GOT3 (cell line): Measurements from ENCODE around the gene FLVCR2.

Source experiments
- DNase-seq: peaks from one replicate; lab custom pipeline; 2025; ENCODE audit warnings: mixed read lengths; lab: John Stamatoyannopoulos, UW

The FLVCR2 gene

DNA sequence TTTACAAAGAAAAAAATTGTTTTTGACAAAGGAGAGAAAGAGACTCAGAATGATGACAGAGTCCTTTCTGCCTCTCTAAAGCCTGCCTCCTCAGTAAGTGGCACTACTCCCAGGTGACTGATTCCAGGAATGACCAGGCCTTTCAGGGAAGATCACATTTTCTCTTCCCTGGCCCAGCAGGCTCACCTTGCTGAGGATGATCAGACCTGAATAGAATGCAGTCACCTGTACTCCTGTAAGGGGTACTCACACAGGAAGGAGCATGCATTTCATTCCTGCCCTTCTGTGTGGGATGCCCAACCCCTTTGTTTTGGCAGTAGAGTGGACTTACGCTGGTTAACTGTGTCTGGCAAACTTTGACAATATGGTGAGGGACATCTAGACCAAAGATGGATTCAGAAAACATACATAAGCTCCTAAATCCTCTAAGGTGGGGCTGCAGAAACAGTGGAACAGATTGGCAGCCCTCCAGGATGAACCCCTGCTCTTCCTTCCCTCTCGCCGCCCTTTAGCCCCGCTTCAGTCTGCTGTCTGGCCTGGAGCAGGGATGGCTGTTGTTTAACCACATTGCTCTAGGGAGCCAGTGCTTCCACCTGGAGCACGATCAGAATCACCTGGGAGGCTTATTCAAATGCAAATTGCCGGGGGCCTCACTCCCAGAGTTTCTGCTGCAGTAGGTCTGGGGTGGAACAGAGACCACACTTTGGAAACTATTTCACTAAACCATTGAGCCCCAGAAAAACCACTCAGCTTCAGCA lies 52.5 kb downstream of the FLVCR2 start:
- no peak for DNase-seq

DNA sequence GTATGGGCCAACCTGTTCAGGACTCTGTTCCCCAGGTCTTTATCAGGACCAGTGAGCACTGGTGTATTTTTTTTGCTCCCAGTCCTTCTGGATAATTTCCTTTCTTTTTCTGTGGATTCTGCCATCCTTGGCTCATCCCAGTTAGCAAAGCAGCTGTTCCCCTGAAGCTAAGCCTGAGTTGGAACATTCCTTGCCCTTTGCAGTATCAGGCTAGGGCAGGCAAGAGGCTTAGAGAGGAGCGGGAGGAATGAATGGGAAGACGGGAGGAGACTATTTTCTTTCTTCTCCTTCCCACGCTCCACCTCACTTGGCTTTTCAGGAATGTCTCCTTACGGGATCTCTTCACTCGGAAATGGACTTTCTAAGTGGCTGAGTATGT lies 53.0 kb downstream of the FLVCR2 start:
- DNase-seq, result no peak

- DNase-seq, result no peak
Measured at GRCh38 chr14:75634848-75635247, 56.4 kb downstream of the FLVCR2 start.

- no peak for DNase-seq
Measured at GRCh38 chr14:75636100-75636692, 57.8 kb downstream of the FLVCR2 start.

DNA sequence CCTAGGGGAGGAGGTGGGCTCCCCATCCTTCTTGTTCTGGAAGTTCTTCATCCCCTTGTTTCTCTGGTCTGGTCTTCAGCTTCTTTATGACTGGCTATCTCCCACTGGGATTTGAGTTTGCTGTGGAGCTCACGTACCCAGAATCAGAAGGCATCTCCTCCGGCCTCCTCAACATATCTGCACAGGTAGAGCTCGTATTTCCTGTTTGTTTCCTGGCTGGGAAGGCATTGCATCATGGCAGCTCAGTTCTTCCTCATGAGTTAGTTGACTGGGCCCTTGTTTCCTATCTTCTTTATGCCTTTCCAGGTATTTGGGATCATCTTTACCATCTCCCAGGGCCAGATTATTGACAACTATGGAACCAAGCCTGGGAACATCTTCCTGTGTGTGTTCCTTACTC lies 62.5 kb downstream of the FLVCR2 start:
- DNase-seq, result no peak

DNA sequence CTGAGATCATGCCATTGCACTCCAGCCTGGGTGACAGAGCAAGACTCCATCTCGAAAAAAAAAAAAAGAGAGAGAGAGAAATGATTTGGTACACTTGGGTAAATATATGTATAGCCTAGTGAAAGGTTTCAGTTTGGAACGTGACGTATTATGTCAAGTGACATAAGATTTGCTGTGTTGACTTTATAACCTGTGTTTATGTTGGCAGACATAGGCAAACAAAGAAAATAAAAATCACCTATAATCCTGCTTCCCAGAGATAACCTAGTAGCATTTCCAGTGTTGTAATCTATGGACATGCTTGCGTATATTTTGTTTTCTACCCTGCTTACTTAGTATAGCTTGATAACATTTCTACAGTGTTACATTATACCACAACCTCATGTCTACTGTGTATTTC lies 65.6 kb downstream of the FLVCR2 start:
- DNase-seq, result no peak

GRCh38 chr14:75645056-75645455 lies 66.6 kb downstream of the FLVCR2 start:
- no peak for DNase-seq

DNA sequence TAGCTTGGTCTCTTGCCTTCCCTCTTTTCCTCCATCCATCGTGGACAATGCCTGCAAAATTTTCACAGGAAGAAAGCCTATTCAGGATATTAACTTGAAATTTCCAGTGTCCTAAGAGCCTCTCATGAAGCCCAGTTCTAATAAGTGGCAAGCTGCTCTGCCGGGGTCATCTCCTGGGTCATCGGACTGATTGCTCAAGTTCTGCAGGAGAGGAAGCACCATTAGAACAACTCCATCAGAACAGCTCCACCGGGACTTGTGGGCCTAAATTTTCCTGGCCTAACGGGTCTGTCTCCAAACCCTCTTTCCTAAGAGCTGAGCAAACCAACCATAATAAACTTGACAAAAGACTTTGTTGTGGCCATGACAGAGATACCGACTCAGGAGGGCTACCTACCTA lies 68.3 kb downstream of the FLVCR2 start:
- DNase-seq, result no peak

DNA sequence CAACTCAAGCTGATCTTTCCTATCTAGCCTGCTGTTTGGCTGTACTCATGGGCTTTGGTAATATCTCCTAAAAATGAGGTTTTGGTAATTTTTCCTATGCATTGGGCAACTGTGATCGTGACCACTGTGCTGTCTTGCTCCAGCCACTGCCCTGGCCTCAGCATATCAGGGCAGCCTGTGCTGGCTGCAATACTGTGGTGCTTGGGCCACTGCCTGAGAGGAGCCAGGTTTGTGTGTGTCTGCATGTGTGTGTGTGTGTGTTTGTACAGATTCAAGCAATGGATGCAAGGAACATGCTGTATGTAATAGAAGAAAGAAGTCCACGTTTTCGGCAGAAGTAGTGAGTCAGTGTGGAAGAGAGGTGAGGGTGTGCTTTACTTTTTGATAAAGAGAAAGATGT lies 69.2 kb downstream of the FLVCR2 start:
- DNase-seq, result no peak

DNA sequence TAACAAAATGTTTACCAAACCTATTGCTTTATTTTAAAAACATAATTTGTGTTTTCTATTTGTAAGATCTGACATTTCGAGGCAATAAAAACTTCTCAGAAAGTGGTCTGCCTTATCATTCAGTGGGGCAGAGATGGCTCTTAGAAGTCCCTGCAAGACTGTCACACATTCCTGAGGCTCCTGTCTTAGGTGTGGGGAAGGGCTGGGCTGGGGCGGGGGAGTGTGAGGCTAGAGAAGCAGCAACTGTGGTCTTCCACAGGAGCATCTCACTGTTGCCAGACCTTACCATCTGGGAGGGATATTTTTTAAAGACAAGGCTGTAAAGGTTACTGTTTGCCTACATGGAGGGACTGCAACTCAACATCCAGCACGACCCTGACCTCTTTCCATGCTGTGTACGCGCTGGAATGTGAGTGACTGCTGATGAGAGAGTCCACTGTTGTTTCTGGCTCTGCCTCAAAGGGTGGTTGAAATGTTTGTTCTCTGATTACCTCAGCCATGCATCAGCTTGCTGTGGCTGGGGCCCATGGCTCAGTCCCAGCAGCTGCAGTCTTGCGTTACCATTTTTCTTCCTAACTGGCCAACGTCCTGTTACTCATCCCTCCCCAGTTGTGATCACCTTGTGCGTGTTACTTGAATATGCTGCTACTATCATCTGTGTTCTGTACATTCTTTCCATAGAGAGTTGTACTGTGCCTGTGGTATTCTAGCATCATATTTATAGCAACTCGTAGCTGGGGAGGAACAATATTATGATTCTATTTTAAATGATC lies 69.8 kb downstream of the FLVCR2 start:
- DNase-seq, result peak; percentile 6

GRCh38 chr14:75649337-75649736 lies 70.9 kb downstream of the FLVCR2 start:
- no peak for DNase-seq

GRCh38 chr14:75649773-75650172 lies 71.4 kb downstream of the FLVCR2 start:
- no peak for DNase-seq

DNA sequence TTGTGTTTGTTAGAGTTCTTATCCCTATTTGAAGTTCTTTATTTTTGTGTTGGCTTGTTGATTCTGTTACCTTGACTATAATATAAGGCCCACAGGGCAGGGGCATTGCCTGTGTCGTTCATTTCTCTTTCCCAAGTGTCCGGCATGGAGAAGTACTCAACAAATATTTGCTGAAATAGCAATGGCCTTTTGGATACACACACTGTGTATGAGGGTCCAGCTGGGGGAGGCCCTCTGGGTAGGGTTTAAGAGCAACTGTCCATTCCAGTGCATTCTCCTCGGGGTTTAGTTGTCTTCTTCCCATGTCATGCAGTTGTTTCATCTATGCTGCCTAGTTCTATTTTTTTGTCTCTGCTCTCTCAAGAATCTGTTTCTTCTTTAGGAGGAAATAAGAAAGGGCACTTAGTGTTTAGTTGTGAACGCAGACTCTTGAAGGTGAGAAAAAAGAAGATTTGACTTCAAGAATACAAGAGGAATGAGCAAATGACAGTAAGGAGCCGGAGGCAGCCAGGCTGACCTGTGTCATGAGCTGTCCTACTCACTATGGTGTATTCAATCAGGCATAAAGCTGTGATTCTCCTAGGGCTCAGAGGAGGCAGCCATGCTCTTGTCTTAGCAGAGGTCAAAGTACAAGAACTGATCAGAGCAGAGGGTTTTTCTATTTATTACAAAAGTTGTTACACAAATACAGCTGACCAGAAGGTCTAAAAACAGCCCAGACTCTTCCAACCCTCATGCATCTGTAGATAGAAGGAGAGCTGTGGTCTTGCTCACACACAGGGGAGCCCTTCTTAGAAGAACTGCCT lies 72.0 kb downstream of the FLVCR2 start:
- DNase-seq, result no peak

- no peak for DNase-seq
Measured at GRCh38 chr14:75653563-75653962, 75.1 kb downstream of the FLVCR2 start.

DNA sequence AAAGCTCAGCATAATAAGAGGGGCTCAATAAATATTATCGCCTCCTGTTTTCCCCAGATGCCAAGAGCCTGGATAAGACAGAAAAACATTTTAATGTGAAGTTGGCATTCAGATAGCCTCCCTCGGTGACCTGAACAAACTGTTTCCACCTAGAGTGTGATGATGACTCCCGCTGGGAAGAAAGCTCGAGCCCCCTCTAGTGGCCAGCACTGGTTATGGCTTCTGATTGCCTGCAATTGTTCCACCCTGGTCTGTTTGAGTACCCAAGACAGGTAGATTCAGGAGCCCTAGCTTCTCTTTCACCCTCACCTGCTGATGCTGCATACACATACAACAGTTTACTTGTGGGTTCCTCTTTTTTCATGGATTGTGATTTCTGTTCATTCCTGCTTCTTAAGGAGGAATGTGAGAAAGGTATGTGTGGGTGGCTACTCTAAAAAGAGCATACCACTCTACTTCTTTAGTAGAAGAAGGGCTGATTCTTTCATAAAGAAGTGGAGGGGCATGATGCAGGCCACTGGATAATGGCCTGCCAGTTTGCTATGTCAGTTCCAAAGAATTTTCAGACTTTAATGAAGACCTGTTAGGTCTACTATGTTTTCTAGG lies 75.8 kb downstream of the FLVCR2 start:
- DNase-seq, result peak; percentile 21

GRCh38 chr14:75655235-75655634 lies 76.8 kb downstream of the FLVCR2 start:
- DNase-seq, result no peak

DNA sequence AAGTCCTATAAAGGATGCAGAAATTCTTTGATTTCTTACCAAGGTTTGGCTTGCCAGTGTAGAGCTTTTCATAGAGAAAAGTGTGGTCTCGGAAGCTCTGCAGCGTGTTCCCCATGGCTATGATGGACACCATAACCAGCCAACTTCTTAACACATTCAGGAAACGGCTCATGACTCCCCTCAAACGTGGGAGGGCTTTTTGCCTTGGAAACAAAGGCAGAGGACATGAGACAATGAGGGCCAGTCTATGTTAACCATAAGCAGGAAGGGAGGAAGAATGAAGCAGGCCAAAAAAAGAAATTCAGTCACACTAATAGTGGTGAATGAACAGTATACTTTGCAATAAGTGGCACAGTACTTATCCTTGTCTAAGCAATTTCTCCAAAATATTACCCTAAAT lies 78.9 kb downstream of the FLVCR2 start:
- no peak for DNase-seq

DNA sequence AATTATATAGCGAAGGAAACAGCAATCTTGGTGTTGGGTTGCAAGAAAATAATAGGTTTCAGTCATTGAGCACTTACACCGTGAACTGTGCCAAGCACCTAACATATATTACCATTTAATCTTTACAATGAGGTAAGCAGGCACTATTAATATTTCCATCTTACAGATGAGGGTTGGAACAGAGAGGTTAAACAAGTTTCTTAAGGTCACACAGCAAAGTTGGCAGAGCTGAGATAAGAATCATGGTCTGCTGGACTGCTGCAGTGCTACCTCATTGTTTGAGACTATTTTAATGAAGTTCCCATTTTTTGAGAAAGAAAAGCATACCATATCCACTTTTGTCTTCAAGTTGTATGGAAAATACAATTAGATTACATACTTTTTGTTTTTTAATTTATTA lies 80.5 kb downstream of the FLVCR2 start:
- no peak for DNase-seq

GRCh38 chr14:75660238-75660629 lies 81.8 kb downstream of the FLVCR2 start:
- DNase-seq, result no peak

DNA sequence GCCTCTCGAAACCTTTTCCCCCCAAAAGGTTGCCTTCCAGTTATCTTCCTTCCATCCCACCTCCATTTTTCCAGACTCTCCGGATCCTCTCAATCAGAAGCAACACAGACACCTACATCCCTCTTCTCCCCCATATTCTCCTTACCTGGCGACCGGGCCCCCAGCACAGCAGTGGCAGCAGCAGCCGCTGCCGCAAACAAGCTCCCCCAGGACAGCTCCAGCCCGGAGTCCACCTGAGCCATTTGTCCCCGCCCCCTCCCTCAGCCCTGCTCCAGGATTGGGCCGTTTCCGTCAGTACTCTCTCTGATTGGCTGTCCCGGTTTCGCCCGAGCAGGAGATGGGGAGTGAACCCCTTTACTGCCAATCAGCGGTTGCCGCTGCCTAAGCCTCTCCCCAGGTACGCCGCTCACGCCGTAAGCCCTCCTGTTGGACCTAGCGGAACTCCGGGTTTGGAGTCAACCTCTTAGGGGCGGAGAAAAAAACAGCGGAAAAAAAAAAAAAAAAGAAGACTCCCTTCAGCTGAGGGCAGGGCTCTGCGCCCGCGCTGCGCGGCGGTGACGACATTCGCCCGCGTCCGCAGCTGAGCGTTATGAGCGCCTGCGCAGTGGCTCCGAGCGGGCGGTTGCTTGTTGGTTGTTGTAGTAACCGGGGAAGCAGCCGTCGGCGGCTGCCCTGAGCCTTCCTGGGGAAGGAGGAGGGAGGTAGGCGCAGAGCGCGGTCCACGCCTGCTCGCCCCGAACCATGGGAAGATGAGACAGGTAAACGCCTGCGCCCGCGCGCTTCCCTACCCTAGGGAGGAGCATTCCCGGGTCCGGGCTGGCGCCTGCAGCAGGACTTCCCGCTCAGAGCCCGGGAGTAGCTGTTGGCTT lies 82.4 kb downstream of the FLVCR2 start, which contains the start of the genes ERG28 and TTLL5:
ERG28 (minus strand) TSS at position 247 of the 869 bp plus-strand sequence. CDS start 3,374 bp downstream, outside the sequence.
TTLL5 (plus strand) TSS at position 617 of the 869 bp plus-strand sequence. CDS start 1,904 bp downstream, outside the sequence.
- peak; percentile 78 for DNase-seq

DNA sequence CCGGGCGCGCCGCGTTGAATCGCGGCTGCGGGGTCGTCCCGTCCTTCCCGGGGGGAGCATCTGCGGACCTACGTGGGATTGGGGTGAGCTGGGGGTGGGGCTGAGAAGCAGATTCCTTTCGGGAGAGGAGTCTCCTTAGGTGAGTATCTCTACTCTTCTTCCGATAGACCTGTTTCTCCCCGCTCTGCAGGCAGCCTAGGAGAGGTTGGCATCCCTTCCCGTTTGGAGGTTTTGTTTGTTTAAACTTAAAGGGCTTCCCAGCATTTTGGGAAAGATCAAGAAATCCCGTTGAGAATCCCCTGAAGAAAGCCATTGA lies 83.0 kb downstream of the FLVCR2 start:
- no peak for DNase-seq
